HEK293T (cell line): ENCODE results near the gene UVRAG.

ENCODE experiments used
- BHLHE40 ChIP-seq: fragments of 450-650 bp; IDR thresholded peaks from 2 replicates; pipeline ENCODE4 v1.6.1; 2016; ENCODE audit warnings: mild to moderate bottlenecking, moderate library complexity, borderline replicate concordance
- FOXA1 ChIP-seq: fragments of 450-650 bp; IDR thresholded peaks from 2 replicates; pipeline ENCODE4 v1.6.1; 2016; ENCODE audit warnings: mild to moderate bottlenecking
- FOXM1 ChIP-seq: fragments of 450-650 bp; IDR thresholded peaks from 2 replicates; pipeline ENCODE4 v1.6.1; 2017; ENCODE audit warnings: mild to moderate bottlenecking, borderline replicate concordance
- PKNOX1 ChIP-seq: fragments of 450-650 bp; IDR thresholded peaks from 2 replicates; pipeline ENCODE4 v1.6.1; 2016
- SUZ12 ChIP-seq: fragments of 450-650 bp; IDR thresholded peaks from 2 replicates; pipeline ENCODE4 v1.6.1; 2016; ENCODE audit warnings: mild to moderate bottlenecking

DNA sequence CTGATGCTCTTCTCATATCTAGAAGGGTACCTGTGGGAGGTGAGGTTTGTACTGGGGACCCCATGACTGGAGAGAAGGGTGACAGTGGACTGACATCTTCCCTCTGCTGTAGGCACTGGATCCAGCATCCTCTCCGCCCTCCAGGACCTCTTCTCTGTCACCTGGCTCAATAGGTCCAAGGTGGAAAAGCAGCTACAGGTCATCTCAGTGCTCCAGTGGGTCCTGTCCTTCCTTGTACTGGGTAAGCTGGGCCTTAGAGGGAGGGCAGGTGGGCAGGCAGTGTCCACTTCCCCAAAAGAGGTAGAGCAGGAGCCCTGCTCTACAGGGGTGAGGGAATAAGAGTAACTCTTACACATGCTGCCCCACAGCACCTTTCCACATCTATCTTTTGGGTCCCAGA, 30.5 kb upstream of the UVRAG start:
- TF ChIP-seq FOXM1 (no peak), BHLHE40 (no peak), PKNOX1 (no peak), FOXA1 (no peak), SUZ12 (no peak)
